ENCODE measurements around the gene APOBEC3C.
"Not testable (repeated sequence)": the region's sequence is repeated elsewhere in the genome, so short reads cannot be mapped to it uniquely, and the experiment has no call there.

The APOBEC3C gene

GRCh38 chr22:39066442-39067276 is 52.6 kb downstream of the APOBEC3C start:
- POLR2A ChIA-PET; H3K4me3 ChIP-seq (ENCODE audit: low read depth, low read length); DNase-seq (ENCODE audit: low read depth, low spot score); CTCF ChIA-PET: not testable (repeated sequence)

GRCh38 chr22:39068033-39068785 is 54.2 kb downstream of the APOBEC3C start:
- ChIA-PET CTCF (no interaction called here), POLR2A (no interaction called here)
- no peak for DNase-seq (ENCODE audit: low read depth, low spot score)
- TF ChIP-seq CTCF (IDR thresholded peaks at IDR 0.05; ENCODE audit: insufficient read depth, low read length, missing control alignments) = no peak
- H3K4me3 ChIP-seq (ENCODE audit: low read depth, low read length) = no peak overlapping the region
